ENCODE results near the gene ATP6V1E1. TPM values are rescaled to one million over a fixed set of nuclear protein-coding genes. Genes with fewer than 3 reads are reported as not detected.
A peak's percentile ranks its signal among the peaks of the same experiment; 100 is the strongest.

The ATP6V1E1 gene
- total RNA-seq, 1 experiment from 2014 or later: 89.2 TPM

DNA sequence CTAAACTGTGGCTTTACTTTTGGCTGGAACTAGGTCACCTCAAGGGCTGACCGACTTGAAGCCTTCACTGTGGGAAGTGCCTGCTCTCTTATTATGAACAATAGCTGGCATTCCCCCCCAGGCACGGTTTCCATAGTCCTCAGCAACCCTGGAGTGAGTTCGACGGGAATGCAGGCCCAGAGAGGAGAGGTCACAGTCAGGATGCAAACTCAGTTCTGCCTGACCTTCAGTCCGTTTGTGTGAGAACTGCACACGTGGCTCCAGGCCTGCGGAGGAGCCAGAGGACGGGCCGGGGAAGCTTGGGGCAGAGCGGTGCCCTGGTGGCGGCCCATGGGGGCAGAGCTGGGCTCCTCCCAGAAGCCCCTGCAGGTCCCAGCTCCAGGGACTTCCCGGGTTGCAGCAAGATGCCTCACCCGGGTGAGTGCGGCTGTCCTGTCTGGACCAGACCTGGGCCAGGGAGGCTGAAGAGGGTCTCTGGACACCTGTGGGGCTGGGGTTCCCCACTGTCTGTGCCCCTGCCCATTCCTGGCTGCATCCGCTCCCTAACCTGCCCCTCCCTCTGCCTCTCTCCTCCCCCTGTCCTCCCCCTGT is 48.0 kb downstream of the ATP6V1E1 start:
- no peaks in the 10 kb centered on the region for H3K4me1 ChIP-seq (ENCODE audit: insufficient read depth, low read length)

More for the DNA sequence above, 48.0 kb downstream of the ATP6V1E1 start:
- Histone ChIP-seq H3K4me2 (ENCODE audit: insufficient read depth, insufficient read length, low read length) (no peak overlapping the region), H3K79me2 (ENCODE audit: insufficient read depth, low read length) (no peaks in the 10 kb centered on the region), H2AFZ (ENCODE audit: low read length) (no peak overlapping the region), H3K18ac (ENCODE audit: insufficient read length, low read depth, low read length) (no peak overlapping the region), H3T11ph (ENCODE audit: low read length) (no peak overlapping the region), H3K9me3 (ENCODE audit: control insufficient read depth, low read depth, low read length) (no peaks in the 10 kb centered on the region), H3K23me2 (ENCODE audit: insufficient read length, low read depth, low read length, poor library complexity, severe bottlenecking) (no peaks in the 10 kb centered on the region), H2AK5ac (ENCODE audit: insufficient read length, low read length) (no peak overlapping the region), H3K9ac (ENCODE audit: extremely low read depth, insufficient read length, low read length) (no peak overlapping the region), H2BK20ac (ENCODE audit: low read depth, low read length, poor library complexity, severe bottlenecking) (no peak overlapping the region), H3K14ac (ENCODE audit: insufficient read depth, low read length) (no peak overlapping the region), H3K4ac (ENCODE audit: low read depth, low read length) (no peak overlapping the region), H3K27me3 (ENCODE audit: insufficient read depth, low read length) (no peaks in the 10 kb centered on the region), H3K27ac (ENCODE audit: insufficient read length, low read depth, low read length) (no peak overlapping the region), H4K5ac (ENCODE audit: insufficient read length, low read depth, low read length) (no peak overlapping the region), H2BK15ac (ENCODE audit: low read depth, low read length) (no peak overlapping the region), H4K8ac (replicated peaks; ENCODE audit: insufficient read length, low read depth, low read length) (no peak overlapping the region), H3K23ac (ENCODE audit: insufficient read length, low read depth, low read length) (no peak overlapping the region), H4K20me1 (ENCODE audit: control insufficient read depth, insufficient read depth, insufficient read length) (no peaks in the 10 kb centered on the region), H3K79me1 (ENCODE audit: insufficient read depth, low read depth, low read length, poor library complexity, severe bottlenecking) (no peaks in the 10 kb centered on the region), H2BK12ac (ENCODE audit: insufficient read length, low read depth, low read length) (no peak overlapping the region), H2BK5ac (ENCODE audit: insufficient read length, low read length) (no peak overlapping the region), H4K91ac (ENCODE audit: insufficient read length, low read depth, low read length) (no peak overlapping the region), H2BK120ac (ENCODE audit: low read depth, low read length, poor library complexity, severe bottlenecking) (no peak overlapping the region), H3K56ac (ENCODE audit: insufficient read length, low read depth, low read length) (no peak overlapping the region)
- Mint-ChIP-seq H3K4me1 (peaks cover 12 to 13% of the 10 kb centered on the region in 2 experiments), H3K9me3 (no peaks in the 10 kb centered on the region), H3K36me3 (ENCODE audit: insufficient read depth in 1 of 3, low read depth in 3 of 3) (peaks cover 0 to 2% (median 0%) of the 10 kb centered on the region in 3 experiments; a peak in 1 of 7 replicates), H3K27ac (no peak overlapping the region), H3K27me3 (ENCODE audit: low read depth) (no peaks in the 10 kb centered on the region; the same call in 1 of the 2 replicates), H3K4me3 (no peak overlapping the region; a peak in 1 of 5 replicates)
- DNase-seq: peak; percentile 69
- peak; percentile 51 for TF ChIP-seq CTCF (conservative IDR thresholded peaks at IDR 0.05)
- WGBS (ENCODE audit: extremely low coverage, insufficient read length, low lambda C conversion rate): no CpG with 5 or more reads among the region's 15 CpGs
